Epithelial cell of esophagus (primary cell): ENCODE results near the gene RALA.

Experiments
- DNase-seq: peaks from one replicate; pipeline ENCODE4 v3.0.0; 2010; ENCODE audit warnings: low read depth
- H3K4me3 ChIP-seq: 2 replicates; pipeline ENCODE4 v1.5.1; 2011; ENCODE audit warnings: mild to moderate bottlenecking, low read length, control low read depth
- TF ChIP-seq, protein P1 (sequence below): IDR thresholded peaks from 2 replicates; pipeline ENCODE4 v1.5.1; 2011; ENCODE audit warnings: low read depth, mild to moderate bottlenecking, low read length, control low read depth, inconsistent platforms; ENCODE audit not compliant: insufficient read depth; ENCODE audit errors: missing control alignments

Gene RALA

DNA sequence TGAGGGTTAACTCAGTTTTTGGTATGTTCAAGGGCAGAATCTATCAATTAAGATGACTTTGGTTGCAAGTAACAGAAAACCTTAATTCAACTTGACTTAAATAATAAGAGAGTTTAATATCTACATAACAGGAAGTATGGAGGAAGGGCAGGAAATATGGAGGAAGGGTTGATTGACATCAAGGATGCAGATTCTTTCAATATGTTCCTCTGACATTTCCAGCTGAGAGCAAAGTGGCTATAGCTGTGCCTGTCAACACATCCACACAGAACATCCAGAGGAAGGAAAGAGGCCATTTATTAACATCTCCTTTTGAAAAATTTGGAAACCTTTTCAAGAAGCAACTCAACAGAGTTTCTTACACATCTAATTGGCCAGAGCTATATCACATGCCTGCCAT lies 19.4 kb upstream of the RALA start:
- H3K4me3 ChIP-seq: no peak overlapping the region
- DNase-seq: no peak
- TF ChIP-seq, protein P1, sequence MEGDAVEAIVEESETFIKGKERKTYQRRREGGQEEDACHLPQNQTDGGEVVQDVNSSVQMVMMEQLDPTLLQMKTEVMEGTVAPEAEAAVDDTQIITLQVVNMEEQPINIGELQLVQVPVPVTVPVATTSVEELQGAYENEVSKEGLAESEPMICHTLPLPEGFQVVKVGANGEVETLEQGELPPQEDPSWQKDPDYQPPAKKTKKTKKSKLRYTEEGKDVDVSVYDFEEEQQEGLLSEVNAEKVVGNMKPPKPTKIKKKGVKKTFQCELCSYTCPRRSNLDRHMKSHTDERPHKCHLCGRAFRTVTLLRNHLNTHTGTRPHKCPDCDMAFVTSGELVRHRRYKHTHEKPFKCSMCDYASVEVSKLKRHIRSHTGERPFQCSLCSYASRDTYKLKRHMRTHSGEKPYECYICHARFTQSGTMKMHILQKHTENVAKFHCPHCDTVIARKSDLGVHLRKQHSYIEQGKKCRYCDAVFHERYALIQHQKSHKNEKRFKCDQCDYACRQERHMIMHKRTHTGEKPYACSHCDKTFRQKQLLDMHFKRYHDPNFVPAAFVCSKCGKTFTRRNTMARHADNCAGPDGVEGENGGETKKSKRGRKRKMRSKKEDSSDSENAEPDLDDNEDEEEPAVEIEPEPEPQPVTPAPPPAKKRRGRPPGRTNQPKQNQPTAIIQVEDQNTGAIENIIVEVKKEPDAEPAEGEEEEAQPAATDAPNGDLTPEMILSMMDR: no peak

- TF ChIP-seq, protein P1: no peak
Measured at GRCh38 chr7:39605087-39605486, 18.3 kb upstream of the RALA start.

DNA sequence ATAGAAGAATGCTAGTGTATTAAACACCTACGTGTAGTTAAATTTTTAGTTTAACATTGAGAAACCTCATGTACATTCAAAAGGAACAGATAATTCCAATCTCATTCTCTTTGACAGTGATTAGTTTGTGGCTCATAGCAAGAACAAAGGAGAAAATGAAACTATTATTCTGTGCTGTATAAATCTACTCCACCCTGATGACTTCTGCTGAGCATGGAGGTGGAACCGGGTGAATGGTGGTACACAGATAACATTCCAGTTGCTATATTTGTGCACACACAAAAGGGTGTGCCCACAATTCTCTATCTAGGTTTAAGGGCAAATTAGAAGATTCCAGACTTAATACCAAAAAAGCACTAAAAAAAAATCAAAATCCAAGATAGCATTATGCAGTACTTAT lies 17.0 kb upstream of the RALA start:
- DNase-seq: peak; percentile 50
- no peak overlapping the region for H3K4me3 ChIP-seq
- TF ChIP-seq, protein P1: no peak

More at GRCh38 chr7:39605087-39605486, 18.3 kb upstream of the RALA start:
- DNase-seq: peak; percentile 62
- H3K4me3 ChIP-seq: no peak overlapping the region

GRCh38 chr7:39606941-39607340 lies 16.4 kb upstream of the RALA start:
- TF ChIP-seq, protein P1: no peak
- DNase-seq: no peak
- H3K4me3 ChIP-seq: no peak overlapping the region

DNA sequence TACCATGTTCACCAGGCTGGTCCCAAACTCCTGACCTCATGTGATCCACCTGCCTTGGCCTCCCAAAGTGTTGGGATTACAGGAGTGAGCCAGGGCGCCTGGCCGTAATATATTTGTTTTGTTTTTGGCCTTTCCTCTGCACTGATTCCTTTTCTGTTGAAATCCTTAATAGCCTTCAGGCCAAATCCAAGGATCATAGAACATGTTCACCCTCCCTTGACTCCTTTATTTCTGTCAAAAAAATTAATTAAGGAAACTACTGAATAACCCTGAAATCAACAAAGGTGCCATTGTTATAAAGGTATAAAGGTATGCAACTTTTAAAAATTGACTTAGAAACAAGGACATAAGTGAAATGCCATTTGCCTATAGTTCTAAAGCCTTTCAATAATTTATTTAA lies 15.5 kb upstream of the RALA start:
- no peak overlapping the region for H3K4me3 ChIP-seq
- DNase-seq: no peak
- TF ChIP-seq, protein P1: no peak

DNA sequence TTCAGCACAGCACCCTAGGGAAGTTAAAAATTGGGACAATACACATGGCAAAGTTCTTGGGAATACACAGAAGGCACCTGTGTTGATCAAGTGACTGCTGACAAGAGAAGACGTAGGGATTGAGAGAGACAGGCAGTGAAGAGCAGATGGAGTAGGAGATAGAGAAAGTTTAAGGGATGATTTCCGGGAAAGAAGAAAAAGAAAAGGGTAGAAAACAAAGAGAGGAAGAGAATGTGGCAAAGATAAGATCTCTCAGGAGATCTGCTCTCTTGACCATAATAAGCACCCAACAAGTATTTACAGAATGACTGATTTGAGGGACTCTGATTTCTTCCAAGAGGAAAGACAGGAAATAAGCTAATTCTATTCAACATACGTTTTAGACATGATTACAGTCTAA lies 15.1 kb upstream of the RALA start:
- no peak overlapping the region for H3K4me3 ChIP-seq
- no peak for DNase-seq
- TF ChIP-seq, protein P1: no peak

DNA sequence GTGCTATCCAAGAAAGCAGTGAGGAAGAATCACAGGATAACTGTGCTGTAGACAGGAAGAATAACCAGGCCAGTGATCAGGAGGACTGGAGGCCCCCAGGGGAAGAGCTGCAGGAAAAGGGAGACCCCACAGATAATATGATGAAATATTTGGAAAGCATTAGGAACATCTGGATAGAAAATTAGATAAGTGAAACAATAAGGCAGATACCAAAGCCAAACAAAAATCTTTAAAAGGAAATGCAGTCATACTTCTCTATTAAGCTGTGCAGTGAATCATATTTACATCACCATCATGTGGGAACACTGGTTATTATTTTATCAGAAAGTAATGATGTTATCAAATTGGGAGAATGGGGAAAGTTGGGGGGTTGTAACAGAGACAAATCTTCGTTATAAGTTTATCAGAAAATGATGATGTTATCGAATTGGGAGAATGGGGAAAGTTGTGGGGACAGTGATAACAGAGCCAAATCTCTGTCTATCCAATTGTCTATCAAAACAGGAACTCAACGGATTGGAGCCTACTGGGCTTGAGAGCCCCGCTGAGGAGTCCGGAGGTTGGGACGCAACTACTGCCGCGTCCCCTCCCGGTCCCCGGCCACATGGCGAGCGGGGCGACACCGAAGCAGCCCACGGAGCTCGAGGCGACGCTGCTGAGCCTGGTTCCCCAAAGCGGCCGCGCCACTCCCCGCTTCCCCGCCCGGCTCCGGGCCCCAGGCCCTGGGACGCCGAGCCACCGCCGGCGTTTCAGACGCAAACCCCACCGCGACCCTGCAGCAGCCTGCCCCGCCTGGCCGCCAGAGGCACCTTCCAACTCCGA lies 14.0 kb upstream of the RALA start:
- DNase-seq: peak; percentile 69
- H3K4me3 ChIP-seq: peak overlapping the region; percentile 20
- TF ChIP-seq, protein P1: no peak
